Immature natural killer cell (primary cell): ENCODE results near the gene CHFR. TPM values are rescaled to one million over a fixed set of nuclear protein-coding genes. Genes with fewer than 3 reads are reported as not detected.
"Not testable (repeated sequence)": the region's sequence is repeated elsewhere in the genome, so short reads cannot be mapped to it uniquely, and the experiment has no call there.

ENCODE experiments used
- DNase-seq, 3 donors: peaks; one replicate each; pipeline ENCODE4 v3.0.0; 2022; ENCODE audit warnings: mixed read lengths in 1 of 3
- H3K27ac Mint-ChIP-seq, 6 donors: one replicate each; pipeline ENCODE4 v1.8.0; 2020; ENCODE audit warnings: mixed read lengths in 6 of 6, mild to moderate bottlenecking in 5 of 6, inconsistent platforms in 4 of 6, moderate library complexity in 3 of 6
- H3K27me3 Mint-ChIP-seq, 3 donors: one replicate each; pipeline ENCODE4 v1.8.0; 2020 to 2021; ENCODE audit warnings: low read depth in 3 of 3, mild to moderate bottlenecking in 3 of 3, mixed read lengths in 3 of 3, moderate library complexity in 3 of 3, inconsistent platforms in 1 of 3
- H3K36me3 Mint-ChIP-seq, 3 donors: one replicate each; pipeline ENCODE4 v1.8.0; 2020; ENCODE audit warnings: mixed read lengths in 3 of 3, inconsistent platforms in 2 of 3, mild to moderate bottlenecking in 2 of 3
- H3K4me1 Mint-ChIP-seq, 2 donors: one replicate each; pipeline ENCODE4 v1.8.0; 2020; ENCODE audit warnings: inconsistent platforms in 2 of 2, mild to moderate bottlenecking in 2 of 2, mixed read lengths in 2 of 2, moderate library complexity in 1 of 2
- H3K4me3 Mint-ChIP-seq, 5 donors: one replicate each; pipeline ENCODE4 v1.8.0; 2020; ENCODE audit warnings: mild to moderate bottlenecking in 5 of 5, mixed read lengths in 5 of 5, inconsistent platforms in 3 of 5, moderate library complexity in 3 of 5
- H3K9me3 Mint-ChIP-seq, 6 donors: one replicate each; pipeline ENCODE4 v1.8.0; 2020; ENCODE audit warnings: mild to moderate bottlenecking in 6 of 6, mixed read lengths in 6 of 6, inconsistent platforms in 4 of 6, moderate library complexity in 3 of 6
- polyA plus RNA-seq, 3 donors: library from polyadenylated mRNA; unstranded; fragments of 300-500 nt; fragmentation: Illumina TruSeq; gene quantifications; one replicate each; pipeline ENCODE4 v1.2.3, GENCODE V29; 2021

Gene CHFR
- polyA plus RNA-seq, 3 donors from 2014 or later: 28.9 to 66.5 (median 31.5) TPM

DNA sequence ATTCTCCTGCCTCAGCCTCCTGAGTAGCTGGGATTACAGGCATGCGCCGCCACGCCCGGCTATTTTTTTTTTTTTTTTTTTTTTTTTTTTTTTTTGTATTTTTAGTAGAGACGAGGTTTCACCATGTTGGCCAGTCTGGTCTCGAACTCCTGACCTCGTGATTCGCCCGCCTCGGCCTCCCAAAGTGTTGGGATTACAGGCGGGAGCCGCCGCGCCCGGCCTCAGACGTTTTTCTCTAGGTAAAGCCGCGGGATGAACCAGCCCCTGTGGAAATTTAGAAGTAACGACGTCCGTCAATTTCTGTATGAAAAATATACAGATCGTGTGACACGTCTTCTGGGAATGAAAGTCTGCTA is 20.4 kb upstream of the CHFR start:
- Mint-ChIP-seq H3K9me3 (peaks cover 4 to 29% (median 13%) of the 10 kb centered on the region in 6 donors), H3K27ac (peak overlapping the region in 4 of 6 donors; percentile 77 to 98 (median 84)), H3K27me3 (peaks cover 17 to 26% (median 21%) of the 10 kb centered on the region in 3 donors), H3K4me3 (peak overlapping the region; percentile 79 to 98 (median 94)), H3K4me1 (peaks cover 19 to 24% of the 10 kb centered on the region in 2 donors)
- not testable (repeated sequence) for DNase-seq, H3K36me3 Mint-ChIP-seq

DNA sequence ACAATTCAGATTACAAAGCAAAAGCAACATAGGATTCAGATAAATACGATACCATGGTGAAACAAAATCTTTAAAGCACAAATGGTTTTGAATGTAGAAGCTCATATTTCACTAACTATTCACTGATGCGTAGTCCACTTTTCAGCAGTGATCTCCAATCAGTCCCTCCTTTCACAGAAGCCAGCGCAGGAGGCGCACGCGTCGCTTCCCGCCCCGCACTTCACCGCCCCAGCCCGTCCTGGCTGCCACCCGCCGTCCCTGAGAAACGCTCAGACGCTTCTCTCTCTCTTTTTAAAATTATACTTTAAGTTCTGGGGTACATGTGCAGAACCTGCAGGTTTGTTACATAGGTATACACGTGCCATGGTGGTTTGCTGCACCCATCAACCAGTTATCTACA is 19.8 kb upstream of the CHFR start:
- no peak for DNase-seq
- peak overlapping the region; percentile 26 to 52 (median 45) for H3K4me3 Mint-ChIP-seq
- H3K9me3 Mint-ChIP-seq: peaks cover 0 to 25% (median 12%) of the 10 kb centered on the region in 6 donors
- peaks cover 17 to 26% (median 21%) of the 10 kb centered on the region in 3 donors for H3K27me3 Mint-ChIP-seq
- H3K27ac Mint-ChIP-seq: no peak overlapping the region
- peaks cover 19 to 24% of the 10 kb centered on the region in 2 donors for H3K4me1 Mint-ChIP-seq
- peaks cover 0 to 3% (median 0%) of the 10 kb centered on the region in 3 donors for H3K36me3 Mint-ChIP-seq

DNA sequence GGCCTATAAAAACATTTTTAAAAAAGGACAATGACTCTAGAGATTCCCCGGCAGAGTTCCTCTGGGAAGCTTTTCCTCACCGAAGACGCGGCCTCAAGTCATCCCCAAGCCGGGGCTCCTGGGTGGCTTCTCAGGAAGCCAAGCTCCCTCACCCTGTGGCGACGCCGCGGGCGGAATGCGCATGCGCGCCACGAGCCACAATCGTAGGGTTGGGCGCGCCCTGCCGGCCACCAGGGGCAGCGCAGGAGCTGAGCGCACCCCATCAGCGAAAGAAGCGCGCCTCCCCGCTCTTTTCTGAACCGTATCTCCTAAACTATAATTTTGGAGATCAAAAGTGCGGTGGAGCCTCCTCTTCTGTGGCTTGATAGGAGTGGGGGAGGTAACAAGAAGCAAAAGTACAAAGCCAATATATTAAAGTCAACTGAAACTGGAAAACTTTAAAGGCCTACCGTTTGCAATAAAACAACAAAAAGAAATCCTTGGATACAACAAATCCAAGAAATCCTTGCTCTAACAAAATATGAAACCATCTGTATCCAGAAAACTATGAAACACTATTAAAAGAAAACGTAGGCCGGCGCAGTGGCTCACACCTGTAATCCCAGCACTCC is 17.4 kb upstream of the CHFR start:
- H3K27ac Mint-ChIP-seq: peak overlapping the region in 2 of 6 donors; percentile 35 to 61
- DNase-seq: peak; percentile 77 to 86 (median 79)
- peak overlapping the region in 4 of 5 donors; percentile 24 to 61 (median 58) for H3K4me3 Mint-ChIP-seq
- no peaks in the 10 kb centered on the region for H3K36me3 Mint-ChIP-seq
- peaks cover 17 to 26% (median 21%) of the 10 kb centered on the region in 3 donors for H3K27me3 Mint-ChIP-seq
- peaks cover 0 to 11% (median 2%) of the 10 kb centered on the region in 6 donors for H3K9me3 Mint-ChIP-seq
- H3K4me1 Mint-ChIP-seq: peaks cover 16 to 24% of the 10 kb centered on the region in 2 donors

- no peaks in the 10 kb centered on the region for H3K9me3 Mint-ChIP-seq
- no peak overlapping the region for H3K4me3 Mint-ChIP-seq
- H3K27me3 Mint-ChIP-seq: peaks cover 0 to 2% (median 0%) of the 10 kb centered on the region in 3 donors
- H3K36me3 Mint-ChIP-seq: no peaks in the 10 kb centered on the region
- peaks cover 0 to 1% of the 10 kb centered on the region in 2 donors for H3K4me1 Mint-ChIP-seq
- no peak for DNase-seq
- no peak overlapping the region for H3K27ac Mint-ChIP-seq
Measured at GRCh38 chr12:132899033-132899432, 11.6 kb upstream of the CHFR start.

DNA sequence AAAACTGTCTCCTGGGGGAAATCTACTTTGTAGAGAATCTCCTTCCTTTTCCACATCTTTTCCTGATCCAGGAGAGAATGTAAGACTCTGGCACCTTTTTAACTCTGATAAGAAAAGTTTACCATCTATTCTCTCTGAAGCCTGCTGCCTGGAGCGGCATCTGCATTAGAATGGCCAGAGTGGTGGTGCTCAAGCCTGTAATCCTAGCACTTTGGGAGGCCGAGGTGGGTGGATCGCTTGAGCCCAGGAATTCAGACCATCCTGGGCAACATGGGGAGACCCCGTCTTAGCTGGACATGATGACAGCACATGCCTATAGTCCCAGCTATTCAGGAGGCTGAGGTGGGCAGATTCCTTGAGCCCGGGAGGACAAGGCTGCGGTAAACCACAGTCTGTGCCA is 1.4 kb upstream of the CHFR start:
- no peak for DNase-seq
- Mint-ChIP-seq H3K9me3 (peaks cover 0 to 3% (median 0%) of the 10 kb centered on the region in 6 donors), H3K36me3 (peaks cover 3 to 5% (median 4%) of the 10 kb centered on the region in 3 donors), H3K4me1 (peaks cover 32 to 38% of the 10 kb centered on the region in 2 donors), H3K27ac (peak overlapping the region; percentile 73 to 100 (median 100)), H3K4me3 (peak overlapping the region; percentile 52 to 100 (median 71)), H3K27me3 (peaks cover 9 to 25% (median 11%) of the 10 kb centered on the region in 3 donors)

DNA sequence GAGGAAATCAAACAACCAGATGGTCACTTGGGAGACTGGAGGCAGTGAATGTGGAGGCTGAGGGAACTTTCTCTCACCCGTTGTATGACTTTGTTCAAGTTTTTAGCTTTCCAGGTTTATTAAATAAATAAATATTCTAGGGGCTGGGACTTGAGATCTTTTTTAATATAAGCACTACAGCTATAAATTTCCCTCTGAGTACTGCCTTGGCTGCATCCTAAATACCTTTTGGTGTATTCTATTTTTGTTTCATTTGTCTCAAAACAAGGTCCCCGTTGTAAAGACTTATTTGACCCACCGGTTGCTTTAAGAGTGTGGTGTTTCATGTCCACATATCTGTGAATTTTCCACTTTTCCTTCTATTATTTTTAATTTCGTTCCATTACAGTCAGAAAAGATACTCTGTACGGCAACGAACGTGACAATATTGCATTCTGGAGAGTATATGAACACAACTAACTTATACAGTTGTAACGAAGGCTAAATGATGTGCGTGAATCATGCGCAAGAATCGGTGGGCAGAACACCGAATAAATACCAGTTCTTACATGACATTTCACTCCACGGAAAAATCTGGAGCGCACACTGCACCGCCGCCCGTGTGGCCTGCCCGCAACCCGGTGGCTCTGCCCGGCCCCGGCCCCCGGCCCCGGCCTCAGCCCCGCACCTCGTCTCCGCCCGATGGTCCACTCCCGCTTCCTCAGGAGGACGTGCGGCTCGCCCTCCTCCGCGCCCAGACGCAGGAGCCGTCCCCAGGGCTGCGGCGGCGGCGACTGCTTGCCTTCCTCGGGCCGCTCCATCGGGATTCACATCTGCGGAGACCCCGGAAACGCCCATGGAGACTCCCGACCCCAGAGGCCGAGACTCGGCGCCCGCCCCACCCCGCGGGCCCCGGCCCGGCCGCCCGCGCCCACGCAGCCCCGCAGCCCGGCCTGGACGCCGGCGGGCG is 602 bp downstream of the CHFR start:
- no peak for DNase-seq
- Mint-ChIP-seq H3K4me3 (peak overlapping the region; percentile 81 to 100 (median 100)), H3K27me3 (peaks cover 9 to 28% (median 10%) of the 10 kb centered on the region in 3 donors), H3K36me3 (peaks cover 3 to 10% (median 4%) of the 10 kb centered on the region in 3 donors), H3K27ac (peak overlapping the region; percentile 82 to 100 (median 91)), H3K9me3 (peaks cover 0 to 3% (median 0%) of the 10 kb centered on the region in 6 donors), H3K4me1 (peaks cover 40 to 50% of the 10 kb centered on the region in 2 donors)

- Mint-ChIP-seq H3K36me3 (peaks cover 3 to 18% (median 9%) of the 10 kb centered on the region in 3 donors), H3K4me3 (no peak overlapping the region)
Measured at GRCh38 chr12:132881818-132882217, 5.6 kb downstream of the CHFR start.

GRCh38 chr12:132874620-132875019 is 12.8 kb downstream of the CHFR start:
- not testable (repeated sequence) for H3K27me3 Mint-ChIP-seq, DNase-seq, H3K4me3 Mint-ChIP-seq, H3K9me3 Mint-ChIP-seq, H3K4me1 Mint-ChIP-seq, H3K27ac Mint-ChIP-seq
- peaks cover 8 to 33% (median 12%) of the 10 kb centered on the region in 3 donors for H3K36me3 Mint-ChIP-seq

More at GRCh38 chr12:132881818-132882217, 5.6 kb downstream of the CHFR start:
- Mint-ChIP-seq H3K27ac (peak overlapping the region in 2 of 6 donors; percentile 8 to 34), H3K9me3 (no peaks in the 10 kb centered on the region), H3K27me3 (peaks cover 2 to 3% (median 2%) of the 10 kb centered on the region in 3 donors), H3K4me1 (peaks cover 34 to 51% of the 10 kb centered on the region in 2 donors)
- no peak for DNase-seq

DNA sequence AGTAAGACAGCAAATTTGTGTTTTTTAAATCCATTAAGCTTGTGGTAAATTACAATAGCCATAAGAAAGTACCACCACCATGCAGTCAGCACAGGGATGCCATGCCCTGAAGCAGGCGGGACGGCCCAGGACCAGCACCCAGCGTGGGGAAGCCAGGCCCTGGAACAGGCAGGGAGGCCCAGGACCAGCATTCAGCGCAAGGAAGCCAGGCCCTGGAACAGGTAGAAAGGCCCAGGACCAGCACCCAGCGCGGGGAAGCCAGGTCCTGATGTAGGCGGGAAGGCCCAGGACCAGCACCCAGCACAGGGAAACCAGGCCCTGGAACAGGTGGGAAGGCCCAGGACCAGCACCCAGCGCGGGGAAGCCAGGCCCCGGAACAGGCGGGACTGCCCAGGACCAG is 13.2 kb downstream of the CHFR start:
- Mint-ChIP-seq H3K27ac (peak overlapping the region in 1 of 6 donors; percentile 52), H3K4me1 (peaks cover 3 to 6% of the 10 kb centered on the region in 2 donors), H3K9me3 (no peaks in the 10 kb centered on the region), H3K36me3 (peaks cover 11 to 36% (median 12%) of the 10 kb centered on the region in 3 donors), H3K4me3 (no peak overlapping the region), H3K27me3 (peaks cover 0 to 2% (median 0%) of the 10 kb centered on the region in 3 donors)
- no peak for DNase-seq

- Mint-ChIP-seq H3K36me3 (peaks cover 12 to 38% (median 13%) of the 10 kb centered on the region in 3 donors), H3K9me3 (no peaks in the 10 kb centered on the region), H3K27ac (peak overlapping the region in 2 of 6 donors; percentile 52 to 73), H3K27me3 (peaks cover 0 to 2% (median 0%) of the 10 kb centered on the region in 3 donors), H3K4me3 (no peak overlapping the region), H3K4me1 (peaks cover 3 to 6% of the 10 kb centered on the region in 2 donors)
- no peak for DNase-seq
Measured at GRCh38 chr12:132873724-132874123, 13.7 kb downstream of the CHFR start.

DNA sequence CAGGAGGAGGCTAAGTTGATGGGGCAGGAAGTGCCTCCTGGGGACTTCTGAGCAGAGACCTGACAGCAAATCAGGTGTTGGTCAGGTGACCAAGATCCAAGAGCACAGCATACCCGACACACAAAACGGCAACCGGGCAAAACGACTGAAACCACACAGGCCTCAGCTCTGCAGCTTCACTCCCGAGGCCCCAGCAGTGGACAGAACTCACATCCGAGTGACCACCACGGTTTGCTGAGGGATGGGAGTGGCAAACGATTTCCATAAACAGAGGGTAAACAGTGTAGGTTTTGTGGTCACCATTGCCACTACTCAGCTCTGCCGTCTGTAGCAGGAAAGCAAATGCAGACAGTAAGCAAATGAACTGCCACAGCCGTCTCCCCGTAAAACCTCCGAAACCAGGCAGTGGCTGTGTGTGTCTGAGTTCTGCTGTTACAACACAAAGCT is 14.4 kb downstream of the CHFR start:
- Mint-ChIP-seq H3K4me1 (peaks cover 3 to 6% of the 10 kb centered on the region in 2 donors), H3K4me3 (no peak overlapping the region), H3K27ac (no peak overlapping the region), H3K27me3 (peaks cover 0 to 2% (median 0%) of the 10 kb centered on the region in 3 donors), H3K36me3 (peaks cover 12 to 39% (median 14%) of the 10 kb centered on the region in 3 donors), H3K9me3 (no peaks in the 10 kb centered on the region)
- no peak for DNase-seq

- peaks cover 0 to 2% of the 10 kb centered on the region in 2 donors for H3K4me1 Mint-ChIP-seq
- H3K36me3 Mint-ChIP-seq: peaks cover 9 to 42% (median 21%) of the 10 kb centered on the region in 3 donors
- peaks cover 0 to 2% (median 0%) of the 10 kb centered on the region in 3 donors for H3K27me3 Mint-ChIP-seq
- H3K4me3 Mint-ChIP-seq: no peak overlapping the region
- DNase-seq: no peak
- H3K9me3 Mint-ChIP-seq: no peaks in the 10 kb centered on the region
- H3K27ac Mint-ChIP-seq: no peak overlapping the region
Measured at GRCh38 chr12:132872073-132872855, 15.1 kb downstream of the CHFR start.

DNA sequence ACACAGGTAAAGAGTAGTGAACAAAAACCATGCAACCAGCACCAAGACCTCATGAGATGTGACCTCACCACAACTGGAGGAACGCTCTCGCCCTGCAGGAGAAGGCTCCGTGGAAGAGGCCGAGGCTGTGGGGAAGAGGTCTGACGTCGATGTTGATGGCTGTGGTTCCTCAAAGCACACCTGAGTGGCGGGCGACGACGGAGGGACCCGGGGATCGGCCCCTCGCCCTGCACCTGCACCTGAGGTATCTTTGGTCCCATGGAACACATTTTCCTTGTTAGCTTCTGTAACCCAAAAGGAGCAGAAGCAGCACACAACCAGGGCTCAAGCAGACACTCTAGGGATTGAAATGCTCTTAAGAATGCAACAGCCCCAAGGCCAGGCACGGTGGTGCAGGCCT is 17.9 kb downstream of the CHFR start:
- Mint-ChIP-seq H3K4me1 (peaks cover 0 to 5% of the 10 kb centered on the region in 2 donors), H3K27ac (no peak overlapping the region), H3K4me3 (no peak overlapping the region), H3K9me3 (no peaks in the 10 kb centered on the region), H3K27me3 (peaks cover 0 to 2% (median 0%) of the 10 kb centered on the region in 3 donors), H3K36me3 (peaks cover 12 to 41% (median 25%) of the 10 kb centered on the region in 3 donors)
- DNase-seq: no peak
